Loucy (cell line): ENCODE results near the gene MICU2.

ENCODE experiments used
- H2AFZ ChIP-seq: fragments of 200-600 bp; sonication (generic); 2 replicates; pipeline ENCODE4 v1.6.0; 2016; ENCODE audit warnings: antibody characterized with exemption, mild to moderate bottlenecking, low read length, moderate library complexity
- H3F3A ChIP-seq: fragments of 200-600 bp; 2 replicates; pipeline ENCODE4 v1.6.0; 2016; ENCODE audit warnings: antibody characterized with exemption, low read depth, mild to moderate bottlenecking
- H3K27me3 ChIP-seq: fragments of 200-600 bp; sonication (generic); 2 replicates; pipeline ENCODE4 v1.6.1; 2014; ENCODE audit warnings: low read length, mild to moderate bottlenecking; ENCODE audit not compliant: insufficient read depth, poor library complexity, severe bottlenecking
- H3K36me3 ChIP-seq: fragments of 200-600 bp; sonication (generic); 2 replicates; pipeline ENCODE4 v1.6.1; 2016; ENCODE audit warnings: low read length; ENCODE audit not compliant: insufficient read depth
- H3K4me1 ChIP-seq: fragments of 200-600 bp; sonication (generic); 2 replicates; pipeline ENCODE4 v1.5.1; 2014; ENCODE audit warnings: low read length, mild to moderate bottlenecking; ENCODE audit not compliant: insufficient read depth, poor library complexity, severe bottlenecking
- H3K4me2 ChIP-seq: fragments of 200-600 bp; sonication (generic); 2 replicates; pipeline ENCODE4 v1.6.0; 2014; ENCODE audit warnings: antibody characterized with exemption, low read length, low read depth, mild to moderate bottlenecking; ENCODE audit not compliant: poor library complexity, severe bottlenecking
- H3K4me3 ChIP-seq: fragments of 200-600 bp; sonication (generic); 2 replicates; pipeline ENCODE4 v1.5.1; 2014; ENCODE audit warnings: low read length, mild to moderate bottlenecking, mixed read lengths; ENCODE audit not compliant: poor library complexity, severe bottlenecking
- H3K79me2 ChIP-seq: fragments of 200-600 bp; sonication (generic); 2 replicates; pipeline ENCODE4 v1.6.1; 2014; ENCODE audit warnings: low read length; ENCODE audit not compliant: insufficient read depth
- H3K9ac ChIP-seq: fragments of 200-600 bp; sonication (generic); 2 replicates; pipeline ENCODE4 v1.6.0; 2014; ENCODE audit warnings: mild to moderate bottlenecking, low read depth, low read length, moderate library complexity; ENCODE audit not compliant: poor library complexity, severe bottlenecking
- H3K9me2 ChIP-seq: fragments of 200-600 bp; sonication (generic); replicated peaks from 2 replicates; pipeline ENCODE4 v1.6.1; 2016; ENCODE audit warnings: low read depth, low read length, mixed read lengths
- H3K9me3 ChIP-seq: fragments of 200-600 bp; sonication (generic); 2 replicates; pipeline ENCODE4 v1.6.1; 2014; ENCODE audit warnings: mild to moderate bottlenecking, antibody characterized with exemption, low read length, low read depth; ENCODE audit not compliant: insufficient read depth
- H4K20me1 ChIP-seq: fragments of 200-600 bp; sonication (generic); 2 replicates; pipeline ENCODE4 v1.6.0; 2014; ENCODE audit warnings: antibody characterized with exemption, low read length, mild to moderate bottlenecking; ENCODE audit not compliant: insufficient read depth, poor library complexity, severe bottlenecking
- CTCF ChIP-seq: fragments of 200-600 bp; sonication (generic); conservative IDR thresholded peaks from 2 replicates; pipeline ENCODE4 v1.5.1; 2014; ENCODE audit warnings: mild to moderate bottlenecking, antibody characterized with exemption, low read length
- EZH2phosphoT487 ChIP-seq: fragments of 200-600 bp; IDR thresholded peaks from 2 replicates; pipeline ENCODE4 v1.6.1; 2018; ENCODE audit warnings: antibody characterized with exemption, mild to moderate bottlenecking, moderate library complexity, borderline replicate concordance

The MICU2 gene

GRCh38 chr13:21466527-21466926 lies 137.4 kb downstream of the MICU2 start:
- H3K4me3 ChIP-seq = no peak overlapping the region
- H2AFZ ChIP-seq = no peak overlapping the region
- no peaks in the 10 kb centered on the region for H3K36me3 ChIP-seq
- no peaks in the 10 kb centered on the region; the same call in 1 of the 2 replicates for H3K9me3 ChIP-seq
- no peak for TF ChIP-seq CTCF
- TF ChIP-seq EZH2phosphoT487 = no peak
- no peaks in the 10 kb centered on the region for H3K4me1 ChIP-seq
- H3K27me3 ChIP-seq = no peaks in the 10 kb centered on the region
- no peaks in the 10 kb centered on the region for H3K9me2 ChIP-seq
- H3K4me2 ChIP-seq = no peak overlapping the region
- H3K79me2 ChIP-seq = no peaks in the 10 kb centered on the region
- no peak overlapping the region for H3K9ac ChIP-seq
- no peaks in the 10 kb centered on the region for H4K20me1 ChIP-seq
- no peaks in the 10 kb centered on the region for H3F3A ChIP-seq

GRCh38 chr13:21465710-21466160 lies 138.2 kb downstream of the MICU2 start:
- Histone ChIP-seq H3K4me3 (no peak overlapping the region), H3F3A (no peaks in the 10 kb centered on the region), H3K79me2 (no peaks in the 10 kb centered on the region), H3K36me3 (no peaks in the 10 kb centered on the region), H3K4me2 (no peak overlapping the region), H3K9me3 (no peaks in the 10 kb centered on the region; the same call in 1 of the 2 replicates), H4K20me1 (no peaks in the 10 kb centered on the region), H3K9ac (no peak overlapping the region), H3K27me3 (no peaks in the 10 kb centered on the region), H3K9me2 (no peaks in the 10 kb centered on the region), H3K4me1 (no peaks in the 10 kb centered on the region), H2AFZ (no peak overlapping the region)
- TF ChIP-seq EZH2phosphoT487 = no peak
- no peak for TF ChIP-seq CTCF

- no peaks in the 10 kb centered on the region for H3K9me3 ChIP-seq
- H2AFZ ChIP-seq = no peak overlapping the region
- H3K9ac ChIP-seq = no peak overlapping the region
- no peak overlapping the region for H3K4me2 ChIP-seq
- H3K4me1 ChIP-seq = peaks cover 6% of the 10 kb centered on the region
- TF ChIP-seq EZH2phosphoT487 (no peak), CTCF (no peak)
- no peak overlapping the region for H3K4me3 ChIP-seq
- no peaks in the 10 kb centered on the region for H3K9me2 ChIP-seq
- peaks cover 11% of the 10 kb centered on the region for H3K79me2 ChIP-seq
- H4K20me1 ChIP-seq = peaks cover 4% of the 10 kb centered on the region
- no peaks in the 10 kb centered on the region for H3K36me3 ChIP-seq
- no peaks in the 10 kb centered on the region for H3K27me3 ChIP-seq
- H3F3A ChIP-seq = no peaks in the 10 kb centered on the region
These were observed 140.5 kb downstream of the MICU2 start for GRCh38 chr13:21463424-21463823.
